Measurements from ENCODE around the gene FEZ2. TPM values are rescaled to one million over a fixed set of nuclear protein-coding genes. Genes with fewer than 3 reads are reported as not detected.

FEZ2 gene
- total and polyA plus RNA-seq, 2 of the 8 experiments (the other 6 are each of a cell fraction or from before 2014, with no cell fraction given) = 7.5 to 16.4 TPM

GRCh38 chr2:36538335-36538734 is 59.6 kb downstream of the FEZ2 start (continued):
- TF ChIP-seq CHD7 (IDR thresholded peaks at IDR 0.05; ENCODE audit: insufficient replicate concordance, low read length) = no peak
- no peak for TF ChIP-seq JUN (IDR thresholded peaks at IDR 0.05; ENCODE audit: low read depth, low read length)
- TF ChIP-seq PHF8 (conservative IDR thresholded peaks at IDR 0.05; ENCODE audit: low read depth, low read length) = no peak
- no peak for TF ChIP-seq SUZ12 (IDR thresholded peaks at IDR 0.05; ENCODE audit: low read length)
- TF ChIP-seq ATF3 (IDR thresholded peaks at IDR 0.05; ENCODE audit: insufficient read depth, low read depth, low read length) = no peak
- TF ChIP-seq EP300 (IDR thresholded peaks at IDR 0.05; ENCODE audit: borderline replicate concordance in 1 of 2, low read depth in 2 of 2, low read length in 2 of 2) = no peak
- TF ChIP-seq SIRT6 (IDR thresholded peaks at IDR 0.05; ENCODE audit: low read length) = no peak
- no peak for TF ChIP-seq TCF12 (IDR thresholded peaks at IDR 0.05; ENCODE audit: low read depth, low read length)
